Peyer's patch (tissue), 4 donors: Measurements from ENCODE around the gene ALDH1A2. TPM values are rescaled to one million over a fixed set of nuclear protein-coding genes. Genes with fewer than 3 reads are reported as not detected.

ENCODE experiments used
- DNase-seq, 3 donors: peaks; one replicate each; pipeline ENCODE4 v3.0.0-alpha.2; 2017 to 2019
- H3K27ac ChIP-seq, 4 donors: fragments of 200-600 bp; sonication (generic); one replicate each; pipeline ENCODE4 v1.5.1; 2016 to 2019
- H3K27me3 ChIP-seq, 2 donors: fragments of 200-600 bp; sonication (generic); one replicate each; pipeline ENCODE4 v1.5.1; 2019
- H3K36me3 ChIP-seq, 3 donors: fragments of 200-600 bp; sonication (generic); one replicate each; pipeline ENCODE4 v1.5.1; 2016 to 2019
- H3K4me1 ChIP-seq, 4 donors: fragments of 200-600 bp; sonication (generic); one replicate each; pipeline ENCODE4 v1.5.1; 2016 to 2019
- H3K4me3 ChIP-seq, 4 donors: fragments of 200-600 bp; sonication (generic); 1 replicate in 3 of 4; 2 replicates in 1 of 4; pipeline ENCODE4 v1.5.1; 2016 to 2019; ENCODE audit warnings: mild to moderate bottlenecking in 1 of 4
- H3K9me3 ChIP-seq, 4 donors: fragments of 200-600 bp; sonication (generic); one replicate each; pipeline ENCODE4 v1.5.1; 2016 to 2019; ENCODE audit warnings: mild to moderate bottlenecking in 1 of 4
- CTCF ChIP-seq, 6 experiments: fragments of 450-650 bp in 4 of 6; fragments of 200-600 bp in 2 of 6; sonication (generic) in 1 of 6; IDR thresholded peaks; one replicate each; pipeline ENCODE4 v1.5.1; 2017 to 2019; ENCODE audit warnings: antibody characterized with exemption in 6 of 6, mild to moderate bottlenecking in 3 of 6, moderate library complexity in 1 of 6
- POLR2A ChIP-seq, 2 donors: fragments of 450-650 bp; IDR thresholded peaks; one replicate each; pipeline ENCODE4 v1.5.1; 2017; ENCODE audit warnings: antibody characterized with exemption in 2 of 2, mild to moderate bottlenecking in 2 of 2, moderate library complexity in 2 of 2
- total RNA-seq, 4 donors: library from RNA; depleted of rRNA; stranded (reverse); fragments of >200 nt; gene quantifications; one replicate each; pipeline ENCODE4 v1.1.0, GENCODE V29; 2016

The ALDH1A2 gene
- total RNA-seq, 4 donors from 2014 or later: 1.1 to 13.1 (median 10.0) TPM; not detected in 1

- H3K4me3 ChIP-seq: no peak overlapping the region
- no peaks in the 10 kb centered on the region for H3K27me3 ChIP-seq
- no peaks in the 10 kb centered on the region for H3K9me3 ChIP-seq
- TF ChIP-seq POLR2A (IDR thresholded peaks at IDR 0.05): no peak
- no peak for TF ChIP-seq CTCF (IDR thresholded peaks at IDR 0.05)
- H3K36me3 ChIP-seq: no peaks in the 10 kb centered on the region
- no peak overlapping the region for H3K27ac ChIP-seq
- DNase-seq: no peak
- peaks cover 0 to 8% (median 0%) of the 10 kb centered on the region in 4 donors for H3K4me1 ChIP-seq
Observed at GRCh38 chr15:57915827-57916531, 149.5 kb downstream of the ALDH1A2 start.

- DNase-seq: no peak
- TF ChIP-seq CTCF (IDR thresholded peaks at IDR 0.05) (no peak), POLR2A (IDR thresholded peaks at IDR 0.05) (no peak)
- Histone ChIP-seq H3K36me3 (no peaks in the 10 kb centered on the region), H3K27ac (no peak overlapping the region), H3K4me1 (no peaks in the 10 kb centered on the region), H3K4me3 (no peak overlapping the region), H3K9me3 (no peaks in the 10 kb centered on the region), H3K27me3 (no peaks in the 10 kb centered on the region)
Observed at GRCh38 chr15:57914350-57915055, 151.0 kb downstream of the ALDH1A2 start.

- no peak overlapping the region for H3K4me3 ChIP-seq
- TF ChIP-seq POLR2A (IDR thresholded peaks at IDR 0.05): no peak
- no peak for TF ChIP-seq CTCF (IDR thresholded peaks at IDR 0.05)
- DNase-seq: no peak
- H3K27ac ChIP-seq: no peak overlapping the region
- H3K9me3 ChIP-seq: no peaks in the 10 kb centered on the region
- H3K4me1 ChIP-seq: no peaks in the 10 kb centered on the region
- H3K36me3 ChIP-seq: no peaks in the 10 kb centered on the region
- no peaks in the 10 kb centered on the region for H3K27me3 ChIP-seq
Observed at GRCh38 chr15:57911247-57911646, 154.3 kb downstream of the ALDH1A2 start.

- no peak for TF ChIP-seq POLR2A (IDR thresholded peaks at IDR 0.05)
- TF ChIP-seq CTCF (IDR thresholded peaks at IDR 0.05): no peak
- Histone ChIP-seq H3K4me1 (no peaks in the 10 kb centered on the region), H3K9me3 (no peaks in the 10 kb centered on the region), H3K27me3 (no peaks in the 10 kb centered on the region), H3K36me3 (no peaks in the 10 kb centered on the region), H3K27ac (no peak overlapping the region), H3K4me3 (no peak overlapping the region)
- no peak for DNase-seq
Observed at GRCh38 chr15:57910672-57911071, 154.8 kb downstream of the ALDH1A2 start.

- no peak for DNase-seq
- Histone ChIP-seq H3K4me3 (no peak overlapping the region), H3K36me3 (no peaks in the 10 kb centered on the region), H3K4me1 (no peaks in the 10 kb centered on the region), H3K9me3 (no peaks in the 10 kb centered on the region), H3K27me3 (no peaks in the 10 kb centered on the region), H3K27ac (no peak overlapping the region)
- no peak for TF ChIP-seq CTCF (IDR thresholded peaks at IDR 0.05)
- TF ChIP-seq POLR2A (IDR thresholded peaks at IDR 0.05): no peak
Observed at GRCh38 chr15:57909388-57909787, 156.1 kb downstream of the ALDH1A2 start.
